Measurements from ENCODE around the gene ATPAF1.
"Not testable (repeated sequence)": the region's sequence is repeated elsewhere in the genome, so short reads cannot be mapped to it uniquely, and the experiment has no call there.

Gene ATPAF1

DNA sequence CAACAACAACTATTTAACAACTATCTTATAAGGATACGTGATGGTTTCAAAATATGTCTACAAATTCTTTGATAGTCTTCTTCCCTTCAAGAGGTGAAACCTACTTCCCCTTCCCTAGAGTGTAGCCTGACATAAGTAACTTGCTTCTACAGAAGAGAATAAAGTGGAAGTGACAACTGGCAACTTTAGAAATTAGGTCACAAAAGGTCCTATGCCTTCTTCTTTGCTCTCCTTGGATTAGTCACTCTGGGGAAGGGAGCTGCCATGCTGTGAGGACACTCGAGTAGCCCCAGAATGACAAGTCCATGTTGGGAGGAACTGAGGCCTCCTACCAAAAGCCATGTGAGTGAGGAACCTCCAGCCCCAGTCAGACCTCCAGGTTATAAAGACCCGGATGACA is 31.5 kb upstream of the ATPAF1 start:
- H4K20me1 ChIP-seq (ENCODE audit: control insufficient read depth, insufficient read depth, low read depth, low read length), result no peaks in the 10 kb centered on the region
- H3K4me3 ChIP-seq (ENCODE audit: low read length), result no peak overlapping the region
- H3K4me2 ChIP-seq (ENCODE audit: low read length), result no peak overlapping the region
- no peaks in the 10 kb centered on the region for H3K4me1 ChIP-seq (ENCODE audit: control insufficient read depth, low read length)
- peaks cover 8% of the 10 kb centered on the region; the same call in 1 of the 2 replicates for H3K79me2 ChIP-seq (ENCODE audit: control insufficient read depth, low read length)
- H3K9me3 ChIP-seq (ENCODE audit: control insufficient read depth, insufficient read depth, low read length), result no peaks in the 10 kb centered on the region
- no peaks in the 10 kb centered on the region for H3K9me2 ChIP-seq (replicated peaks; ENCODE audit: control insufficient read depth, low read length)
- TF ChIP-seq EZH2phosphoT487 (IDR thresholded peaks at IDR 0.05; ENCODE audit: borderline replicate concordance, low read length), result no peak
- TF ChIP-seq, protein P1, sequence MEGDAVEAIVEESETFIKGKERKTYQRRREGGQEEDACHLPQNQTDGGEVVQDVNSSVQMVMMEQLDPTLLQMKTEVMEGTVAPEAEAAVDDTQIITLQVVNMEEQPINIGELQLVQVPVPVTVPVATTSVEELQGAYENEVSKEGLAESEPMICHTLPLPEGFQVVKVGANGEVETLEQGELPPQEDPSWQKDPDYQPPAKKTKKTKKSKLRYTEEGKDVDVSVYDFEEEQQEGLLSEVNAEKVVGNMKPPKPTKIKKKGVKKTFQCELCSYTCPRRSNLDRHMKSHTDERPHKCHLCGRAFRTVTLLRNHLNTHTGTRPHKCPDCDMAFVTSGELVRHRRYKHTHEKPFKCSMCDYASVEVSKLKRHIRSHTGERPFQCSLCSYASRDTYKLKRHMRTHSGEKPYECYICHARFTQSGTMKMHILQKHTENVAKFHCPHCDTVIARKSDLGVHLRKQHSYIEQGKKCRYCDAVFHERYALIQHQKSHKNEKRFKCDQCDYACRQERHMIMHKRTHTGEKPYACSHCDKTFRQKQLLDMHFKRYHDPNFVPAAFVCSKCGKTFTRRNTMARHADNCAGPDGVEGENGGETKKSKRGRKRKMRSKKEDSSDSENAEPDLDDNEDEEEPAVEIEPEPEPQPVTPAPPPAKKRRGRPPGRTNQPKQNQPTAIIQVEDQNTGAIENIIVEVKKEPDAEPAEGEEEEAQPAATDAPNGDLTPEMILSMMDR (IDR thresholded peaks at IDR 0.05; ENCODE audit: low read depth, low read length, poor library complexity, severe bottlenecking), result no peak
- H3K27ac ChIP-seq (ENCODE audit: low read depth, low read length), result no peak overlapping the region
- peaks cover 80% of the 10 kb centered on the region for H3K36me3 ChIP-seq (ENCODE audit: control insufficient read depth, low read length)
- no peaks in the 10 kb centered on the region for H3F3A ChIP-seq (ENCODE audit: control insufficient read depth, insufficient read depth)
- no peaks in the 10 kb centered on the region for H3K27me3 ChIP-seq (ENCODE audit: control insufficient read depth, low read length)

DNA sequence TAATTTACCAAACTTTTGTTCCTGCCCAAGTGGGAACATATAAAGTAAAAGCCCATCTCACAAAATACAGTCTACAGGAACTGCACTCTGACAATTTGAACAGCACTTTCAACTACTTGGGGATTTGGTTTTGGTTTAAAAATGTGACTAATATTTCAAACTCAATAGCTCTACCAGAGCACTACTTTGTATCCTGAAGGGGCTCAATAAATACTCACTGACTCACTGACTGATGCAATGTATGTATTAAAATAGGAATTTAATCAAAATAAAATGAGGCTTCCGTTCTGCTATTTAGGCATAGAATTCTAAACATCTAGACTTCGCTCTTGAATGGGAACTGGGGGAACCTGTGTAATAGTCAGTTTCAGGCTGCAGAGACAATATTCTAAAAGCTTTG is 28.9 kb upstream of the ATPAF1 start:
- H3K27me3 ChIP-seq (ENCODE audit: control insufficient read depth, low read length), result no peaks in the 10 kb centered on the region
- no peaks in the 10 kb centered on the region for H4K20me1 ChIP-seq (ENCODE audit: control insufficient read depth, insufficient read depth, low read depth, low read length)
- peaks cover 72% of the 10 kb centered on the region for H3K36me3 ChIP-seq (ENCODE audit: control insufficient read depth, low read length)
- H3K4me3 ChIP-seq (ENCODE audit: low read length), result no peak overlapping the region
- H3F3A ChIP-seq (ENCODE audit: control insufficient read depth, insufficient read depth), result no peaks in the 10 kb centered on the region
- H3K9me2 ChIP-seq (replicated peaks; ENCODE audit: control insufficient read depth, low read length), result no peaks in the 10 kb centered on the region
- no peak overlapping the region for H3K27ac ChIP-seq (ENCODE audit: low read depth, low read length)
- no peaks in the 10 kb centered on the region for H3K9me3 ChIP-seq (ENCODE audit: control insufficient read depth, insufficient read depth, low read length)
- 0 out of 2 replicates have a peak, but pooled peaks cover 4% of the 10 kb centered on the region for H3K79me2 ChIP-seq (ENCODE audit: control insufficient read depth, low read length)
- no peaks in the 10 kb centered on the region for H3K4me1 ChIP-seq (ENCODE audit: control insufficient read depth, low read length)
- TF ChIP-seq EZH2phosphoT487 (IDR thresholded peaks at IDR 0.05; ENCODE audit: borderline replicate concordance, low read length), result no peak
- TF ChIP-seq, protein P1 (IDR thresholded peaks at IDR 0.05; ENCODE audit: low read depth, low read length, poor library complexity, severe bottlenecking), result no peak
- no peak overlapping the region for H3K4me2 ChIP-seq (ENCODE audit: low read length)

DNA sequence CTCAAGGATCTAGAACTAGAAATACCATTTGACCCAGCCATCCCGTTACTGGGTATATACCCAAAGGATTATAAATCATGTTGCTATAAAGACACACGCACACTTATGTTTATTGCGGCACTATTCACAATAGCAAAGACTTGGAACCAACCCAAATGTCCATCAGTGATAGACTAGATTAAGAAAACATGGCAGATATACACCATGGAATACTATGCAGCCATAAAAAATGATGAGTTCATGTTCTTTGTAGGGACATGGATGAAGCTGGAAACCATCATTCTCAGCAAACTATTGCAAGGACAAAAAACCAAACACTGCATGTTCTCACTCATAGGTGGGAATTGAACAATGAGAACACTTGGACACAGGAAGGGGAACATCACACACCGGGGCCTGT is 26.5 kb upstream of the ATPAF1 start:
- not testable (repeated sequence) for H3K4me1 ChIP-seq (ENCODE audit: control insufficient read depth, low read length); H3K27me3 ChIP-seq (ENCODE audit: control insufficient read depth, low read length); H3K9me3 ChIP-seq (ENCODE audit: control insufficient read depth, insufficient read depth, low read length); H3K4me3 ChIP-seq (ENCODE audit: low read length); H3K27ac ChIP-seq (ENCODE audit: low read depth, low read length); H3K9me2 ChIP-seq (replicated peaks; ENCODE audit: control insufficient read depth, low read length); H4K20me1 ChIP-seq (ENCODE audit: control insufficient read depth, insufficient read depth, low read depth, low read length); H3K79me2 ChIP-seq (ENCODE audit: control insufficient read depth, low read length); H3F3A ChIP-seq (ENCODE audit: control insufficient read depth, insufficient read depth); H3K4me2 ChIP-seq (ENCODE audit: low read length)
- peaks cover 79% of the 10 kb centered on the region for H3K36me3 ChIP-seq (ENCODE audit: control insufficient read depth, low read length)

DNA sequence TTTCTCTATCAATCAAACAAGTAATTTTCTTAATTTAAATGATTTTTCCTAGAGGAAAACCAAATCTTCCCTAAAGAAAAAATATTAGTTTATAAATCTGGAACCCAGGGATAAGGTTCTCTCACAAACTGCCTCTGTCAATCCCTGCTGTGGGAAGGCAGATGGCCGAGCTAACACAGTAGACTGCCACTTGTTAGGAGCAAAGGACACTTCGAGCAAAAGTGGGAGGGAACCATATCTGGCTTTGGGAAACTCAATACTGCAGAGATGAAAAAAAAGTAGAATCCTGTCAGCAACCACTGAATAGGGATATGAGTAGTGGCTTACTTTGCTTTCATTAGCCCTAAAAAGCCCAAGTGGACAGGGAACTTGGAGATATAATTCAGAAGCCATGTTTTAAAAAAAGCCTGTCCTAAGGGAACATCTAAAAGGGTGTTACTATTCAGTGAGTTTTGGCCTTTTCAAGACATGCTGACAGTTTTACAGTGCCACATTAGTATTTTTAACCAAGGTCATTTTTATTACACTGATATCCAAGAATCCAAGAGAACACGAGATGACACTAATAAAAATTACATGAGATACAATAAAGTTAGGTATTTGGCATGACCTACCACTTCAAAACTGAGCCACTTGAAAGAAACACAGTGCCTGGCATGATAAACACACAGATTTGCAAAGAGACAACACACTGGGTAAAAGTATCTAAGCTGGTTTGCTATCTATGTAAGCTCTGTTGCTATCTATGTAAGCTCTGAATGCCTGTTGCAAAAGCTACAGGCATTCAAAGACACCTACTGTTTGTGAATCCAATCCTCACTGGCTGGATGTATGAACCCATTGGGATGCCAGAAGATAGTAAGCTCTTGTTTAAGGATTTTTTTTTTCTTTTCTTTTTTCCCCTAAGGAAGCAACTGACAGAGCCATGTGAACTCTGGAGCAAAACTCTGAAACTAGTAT is 24.9 kb upstream of the ATPAF1 start:
- Histone ChIP-seq H3K27ac (ENCODE audit: low read depth, low read length) (no peak overlapping the region), H3K27me3 (ENCODE audit: control insufficient read depth, low read length) (no peaks in the 10 kb centered on the region), H3K4me3 (ENCODE audit: low read length) (no peak overlapping the region), H3F3A (ENCODE audit: control insufficient read depth, insufficient read depth) (no peaks in the 10 kb centered on the region), H3K4me2 (ENCODE audit: low read length) (no peak overlapping the region), H4K20me1 (ENCODE audit: control insufficient read depth, insufficient read depth, low read depth, low read length) (no peaks in the 10 kb centered on the region), H3K79me2 (ENCODE audit: control insufficient read depth, low read length) (no peaks in the 10 kb centered on the region), H3K36me3 (ENCODE audit: control insufficient read depth, low read length) (peaks cover 82% of the 10 kb centered on the region), H3K9me2 (replicated peaks; ENCODE audit: control insufficient read depth, low read length) (no peaks in the 10 kb centered on the region), H3K4me1 (ENCODE audit: control insufficient read depth, low read length) (no peaks in the 10 kb centered on the region), H3K9me3 (ENCODE audit: control insufficient read depth, insufficient read depth, low read length) (no peaks in the 10 kb centered on the region)
- TF ChIP-seq, protein P1 (IDR thresholded peaks at IDR 0.05; ENCODE audit: low read depth, low read length, poor library complexity, severe bottlenecking), result no peak
- no peak for TF ChIP-seq EZH2phosphoT487 (IDR thresholded peaks at IDR 0.05; ENCODE audit: borderline replicate concordance, low read length)
